WERI-Rb-1 (cell line): Measurements from ENCODE around the gene AXL.

Experiments
- DNase-seq: peaks from one replicate; pipeline ENCODE4 v3.0.0-alpha.2; 2020
- H3K27ac ChIP-seq: fragments of 250-450 bp; sonication (Bioruptor Pico); 2 replicates; pipeline ENCODE4 v1.5.1; 2020; ENCODE audit warnings: mild to moderate bottlenecking, moderate library complexity
- H3K27me3 ChIP-seq: fragments of 250-450 bp; sonication (Bioruptor Pico); 2 replicates; pipeline ENCODE4 v1.5.1; 2021; ENCODE audit warnings: mild to moderate bottlenecking, low read depth, moderate library complexity; ENCODE audit not compliant: insufficient read depth, severe bottlenecking
- H3K36me3 ChIP-seq: fragments of 250-450 bp; sonication (Bioruptor Pico); 2 replicates; pipeline ENCODE4 v1.5.1; 2020; ENCODE audit warnings: mild to moderate bottlenecking, moderate library complexity
- H3K4me3 ChIP-seq: 2 replicates; pipeline ENCODE4 v1.5.1; 2011; ENCODE audit warnings: low read depth, mild to moderate bottlenecking, control low read depth, low read length
- H3K9me3 ChIP-seq: fragments of 250-450 bp; sonication (Bioruptor Pico); 2 replicates; pipeline ENCODE4 v1.5.1; 2021; ENCODE audit warnings: mild to moderate bottlenecking, moderate library complexity; ENCODE audit not compliant: severe bottlenecking
- CTCF ChIP-seq: IDR thresholded peaks from 2 replicates; pipeline ENCODE4 v1.5.1; 2011; ENCODE audit warnings: low read depth, mild to moderate bottlenecking, control low read depth, inconsistent platforms, low read length

Gene AXL

GRCh38 chr19:41294393-41294792 is 75.4 kb downstream of the AXL start:
- Histone ChIP-seq H3K9me3 (no peaks in the 10 kb centered on the region), H3K4me3 (no peak overlapping the region), H3K27ac (no peak overlapping the region), H3K36me3 (peaks cover 97% of the 10 kb centered on the region), H3K27me3 (no peaks in the 10 kb centered on the region)
- DNase-seq, result no peak
- TF ChIP-seq CTCF, result no peak

GRCh38 chr19:41295499-41295898 is 76.5 kb downstream of the AXL start:
- DNase-seq, result no peak
- no peaks in the 10 kb centered on the region for H3K9me3 ChIP-seq
- H3K27ac ChIP-seq, result no peak overlapping the region
- peaks cover 99% of the 10 kb centered on the region for H3K36me3 ChIP-seq
- TF ChIP-seq CTCF, result no peak
- H3K4me3 ChIP-seq, result no peak overlapping the region
- H3K27me3 ChIP-seq, result no peaks in the 10 kb centered on the region

- no peak overlapping the region for H3K4me3 ChIP-seq
- H3K27ac ChIP-seq, result no peak overlapping the region
- H3K9me3 ChIP-seq, result no peaks in the 10 kb centered on the region
- no peak for DNase-seq
- H3K27me3 ChIP-seq, result no peaks in the 10 kb centered on the region
- TF ChIP-seq CTCF, result no peak
- H3K36me3 ChIP-seq, result peaks cover 99% of the 10 kb centered on the region
Observed at GRCh38 chr19:41296433-41296871, 77.4 kb downstream of the AXL start.

GRCh38 chr19:41297628-41298347 is 78.8 kb downstream of the AXL start:
- no peaks in the 10 kb centered on the region for H3K27me3 ChIP-seq
- no peak overlapping the region for H3K27ac ChIP-seq
- H3K36me3 ChIP-seq, result peaks cover 100% of the 10 kb centered on the region
- no peak for TF ChIP-seq CTCF
- no peak for DNase-seq
- no peaks in the 10 kb centered on the region for H3K9me3 ChIP-seq
- H3K4me3 ChIP-seq, result no peak overlapping the region

- no peak overlapping the region for H3K27ac ChIP-seq
- H3K9me3 ChIP-seq, result no peaks in the 10 kb centered on the region
- no peak for DNase-seq
- no peak for TF ChIP-seq CTCF
- peaks cover 100% of the 10 kb centered on the region for H3K36me3 ChIP-seq
- H3K27me3 ChIP-seq, result no peaks in the 10 kb centered on the region
- H3K4me3 ChIP-seq, result no peak overlapping the region
Observed at GRCh38 chr19:41298348-41298964, 79.4 kb downstream of the AXL start.
